GM21360 (cell line): ENCODE results near the gene VTI1B.

Experiments
- ATAC-seq: cut with Tn5 transposase; IDR thresholded peaks from one replicate; pipeline ENCODE4 v1.9.1; 2021; ENCODE audit warnings: mild to moderate bottlenecking, moderate library complexity; ENCODE audit not compliant: unreplicated experiment

VTI1B gene

GRCh38 chr14:67680121-67680602 is 5.7 kb upstream of the VTI1B start:
- ATAC-seq: peak; percentile 97

- ATAC-seq: no peak
Observed at GRCh38 chr14:67679006-67679405, 4.6 kb upstream of the VTI1B start.

- ATAC-seq: no peak
Observed at GRCh38 chr14:67675219-67675582, 769 bp upstream of the VTI1B start.

GRCh38 chr14:67674139-67674479 is 323 bp downstream of the VTI1B start:
- ATAC-seq: peak; percentile 48

- ATAC-seq: no peak
Observed at GRCh38 chr14:67673451-67673850, 981 bp downstream of the VTI1B start.

- ATAC-seq: no peak
Observed at GRCh38 chr14:67668559-67668958, 5.9 kb downstream of the VTI1B start.

- ATAC-seq: no peak
Observed at GRCh38 chr14:67666750-67667449, 7.5 kb downstream of the VTI1B start.

GRCh38 chr14:67665868-67666267 is 8.6 kb downstream of the VTI1B start:
- ATAC-seq: no peak

GRCh38 chr14:67663633-67664032 is 10.8 kb downstream of the VTI1B start:
- ATAC-seq: no peak

GRCh38 chr14:67653651-67654280 is 20.7 kb downstream of the VTI1B start:
- no peak for ATAC-seq

- no peak for ATAC-seq
Observed at GRCh38 chr14:67652189-67652588, 22.2 kb downstream of the VTI1B start.

GRCh38 chr14:67650694-67651093 is 23.7 kb downstream of the VTI1B start:
- no peak for ATAC-seq

- no peak for ATAC-seq
Observed at GRCh38 chr14:67650151-67650550, 24.3 kb downstream of the VTI1B start.

GRCh38 chr14:67646131-67646530 is 28.3 kb downstream of the VTI1B start:
- ATAC-seq: no peak

- ATAC-seq: no peak
Observed at GRCh38 chr14:67645414-67645813, 29.0 kb downstream of the VTI1B start.

GRCh38 chr14:67644428-67644827 is 30.0 kb downstream of the VTI1B start:
- no peak for ATAC-seq

GRCh38 chr14:67643713-67644112 is 30.7 kb downstream of the VTI1B start:
- ATAC-seq: no peak

GRCh38 chr14:67641902-67642749 is 32.3 kb downstream of the VTI1B start:
- ATAC-seq: no peak

- ATAC-seq: no peak
Observed at GRCh38 chr14:67641480-67641879, 33.0 kb downstream of the VTI1B start.

- no peak for ATAC-seq
Observed at GRCh38 chr14:67638642-67639041, 35.8 kb downstream of the VTI1B start.

GRCh38 chr14:67636361-67636919 is 38.0 kb downstream of the VTI1B start:
- no peak for ATAC-seq
